Adipocyte (in vitro differentiated cells): Measurements from ENCODE around the gene ZMIZ1.

ENCODE experiments used
- DNase-seq: peaks from one replicate; pipeline ENCODE4 v3.0.0-alpha.2; 2015; ENCODE audit warnings: low read depth
- H3K27me3 ChIP-seq: replicated peaks from 2 replicates; pipeline ENCODE4 v1.7.0; 2013; ENCODE audit warnings: mild to moderate bottlenecking, low read length, moderate library complexity; ENCODE audit not compliant: control insufficient read depth, insufficient read depth
- H3K36me3 ChIP-seq: 2 replicates; pipeline ENCODE4 v1.7.0; 2013; ENCODE audit warnings: low read length, mild to moderate bottlenecking, moderate library complexity; ENCODE audit not compliant: control insufficient read depth, insufficient read depth, severe bottlenecking
- H3K4me1 ChIP-seq: 2 replicates; pipeline ENCODE4 v1.7.0; 2013; ENCODE audit warnings: mild to moderate bottlenecking, low read length, moderate library complexity; ENCODE audit not compliant: control insufficient read depth, insufficient read depth
- H3K4me3 ChIP-seq: 2 replicates; pipeline ENCODE4 v1.7.0; 2013; ENCODE audit warnings: mild to moderate bottlenecking, low read length, moderate library complexity
- H3K9ac ChIP-seq: 2 replicates; pipeline ENCODE4 v1.7.0; 2013; ENCODE audit warnings: mild to moderate bottlenecking, low read length, moderate library complexity
- H3K9me3 ChIP-seq: 2 replicates; pipeline ENCODE4 v1.7.0; 2013; ENCODE audit warnings: mild to moderate bottlenecking, low read length, moderate library complexity; ENCODE audit not compliant: control insufficient read depth

ZMIZ1 gene

DNA sequence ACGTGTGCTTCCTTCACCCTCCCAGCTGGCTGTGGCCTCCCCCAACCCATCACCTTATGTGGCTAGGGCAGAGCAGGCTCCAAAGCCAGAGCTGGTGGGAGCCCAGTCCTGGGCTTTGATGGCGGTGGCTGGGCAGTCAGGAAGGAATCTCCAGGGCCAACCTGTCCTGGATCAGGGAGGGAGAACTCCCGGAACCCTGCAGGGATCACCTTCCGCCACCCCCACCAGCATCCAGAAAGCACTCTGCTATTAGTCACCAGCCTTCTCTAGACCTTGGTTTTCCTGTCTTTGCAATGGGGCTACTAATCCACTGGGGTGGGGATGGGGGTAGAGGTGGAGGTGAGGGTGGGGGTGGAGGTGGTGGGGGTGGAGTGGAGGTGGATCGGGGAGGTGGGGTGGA, 139.0 kb downstream of the ZMIZ1 start:
- Histone ChIP-seq H3K4me1 (no peaks in the 10 kb centered on the region), H3K36me3 (peaks cover 96% of the 10 kb centered on the region), H3K4me3 (no peak overlapping the region), H3K9me3 (no peaks in the 10 kb centered on the region), H3K9ac (no peak overlapping the region), H3K27me3 (no peaks in the 10 kb centered on the region)
- DNase-seq, result no peak

DNA sequence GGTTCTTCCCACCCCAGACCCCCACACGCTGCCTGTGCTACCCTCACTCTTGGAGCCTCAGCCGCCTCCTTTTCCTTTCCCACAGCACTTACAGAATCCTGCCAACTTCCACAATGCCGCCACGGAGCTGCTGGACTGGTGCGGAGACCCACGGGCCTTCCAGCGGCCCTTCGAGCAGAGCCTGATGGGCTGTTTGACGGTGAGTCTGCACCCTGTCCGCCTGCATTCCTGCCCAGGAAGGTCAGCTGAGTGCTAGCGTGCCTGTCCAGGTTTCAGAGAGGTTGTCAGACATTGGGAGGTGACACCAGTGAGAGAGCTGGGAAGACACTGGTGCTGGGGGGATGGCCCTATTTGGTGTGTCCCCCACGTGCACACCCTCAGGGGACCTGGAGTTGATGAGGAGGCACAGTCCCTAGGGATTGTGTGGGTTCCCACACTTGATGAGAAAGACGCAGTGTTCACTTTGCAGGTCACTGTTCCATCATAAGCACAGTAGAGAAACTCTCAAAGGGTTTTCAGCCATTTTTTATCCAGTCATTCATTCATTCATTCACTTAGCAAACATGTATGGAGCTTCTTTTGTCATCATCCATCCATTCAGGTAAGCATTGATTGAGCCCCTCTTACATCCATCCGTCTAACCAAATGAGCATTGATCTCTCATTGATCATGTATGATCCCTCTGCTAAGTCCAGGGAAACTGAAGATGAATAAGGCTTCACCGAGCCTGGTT, 139.7 kb downstream of the ZMIZ1 start:
- Histone ChIP-seq H3K9me3 (no peaks in the 10 kb centered on the region), H3K4me3 (no peak overlapping the region), H3K4me1 (no peaks in the 10 kb centered on the region), H3K27me3 (no peaks in the 10 kb centered on the region), H3K9ac (no peak overlapping the region), H3K36me3 (peaks cover 96% of the 10 kb centered on the region)
- DNase-seq, result no peak

DNA sequence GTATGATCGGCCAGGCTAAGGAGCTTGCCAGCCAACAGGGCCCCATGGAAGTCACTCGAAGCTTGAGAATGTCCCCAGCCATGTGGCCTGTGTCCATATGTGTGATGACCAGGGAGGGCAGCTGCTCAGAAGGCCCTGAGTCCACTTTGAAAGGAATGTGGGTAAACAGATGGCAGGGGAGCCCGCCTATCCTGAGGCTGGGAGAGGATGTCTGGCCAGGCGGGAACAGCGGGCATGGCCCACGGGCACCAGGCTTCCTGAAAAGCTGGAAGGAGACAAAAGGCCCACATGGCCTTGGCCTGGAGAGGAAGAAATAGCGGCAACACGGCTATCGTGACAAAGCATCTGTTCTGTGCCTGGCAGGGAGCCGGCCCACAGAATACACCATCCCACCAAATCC, 140.6 kb downstream of the ZMIZ1 start:
- Histone ChIP-seq H3K4me1 (no peaks in the 10 kb centered on the region), H3K27me3 (no peaks in the 10 kb centered on the region), H3K36me3 (peaks cover 96% of the 10 kb centered on the region), H3K9ac (no peak overlapping the region), H3K4me3 (no peak overlapping the region), H3K9me3 (no peaks in the 10 kb centered on the region)
- no peak for DNase-seq

GRCh38 chr10:79209831-79210230, 141.1 kb downstream of the ZMIZ1 start:
- Histone ChIP-seq H3K4me1 (no peaks in the 10 kb centered on the region), H3K36me3 (peaks cover 96% of the 10 kb centered on the region), H3K27me3 (no peaks in the 10 kb centered on the region), H3K9ac (no peak overlapping the region), H3K4me3 (no peak overlapping the region), H3K9me3 (no peaks in the 10 kb centered on the region)
- DNase-seq, result no peak

DNA sequence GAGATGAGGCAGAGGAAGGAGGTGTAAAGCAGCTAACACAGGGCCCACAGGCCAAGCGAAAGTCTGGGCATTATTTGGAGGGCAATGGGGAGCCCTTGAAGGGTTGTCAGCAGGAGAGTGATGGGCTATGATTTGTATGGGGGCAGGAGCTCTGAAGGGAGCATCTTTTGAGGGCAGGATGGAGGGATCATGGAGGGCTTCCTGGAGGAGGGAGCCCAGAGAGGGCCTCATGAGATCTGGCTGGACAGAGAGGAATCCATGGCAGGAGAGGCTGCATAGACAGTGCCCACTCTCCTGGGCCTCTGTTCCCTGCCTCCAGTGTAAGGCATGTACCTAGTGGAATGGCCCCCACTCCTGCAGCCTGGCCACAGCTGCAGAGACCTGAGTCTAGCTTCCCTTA, 141.9 kb downstream of the ZMIZ1 start:
- H3K36me3 ChIP-seq, result peaks cover 96% of the 10 kb centered on the region
- no peaks in the 10 kb centered on the region for H3K9me3 ChIP-seq
- no peaks in the 10 kb centered on the region for H3K4me1 ChIP-seq
- no peak overlapping the region for H3K4me3 ChIP-seq
- H3K27me3 ChIP-seq, result no peaks in the 10 kb centered on the region
- DNase-seq, result no peak
- H3K9ac ChIP-seq, result no peak overlapping the region

DNA sequence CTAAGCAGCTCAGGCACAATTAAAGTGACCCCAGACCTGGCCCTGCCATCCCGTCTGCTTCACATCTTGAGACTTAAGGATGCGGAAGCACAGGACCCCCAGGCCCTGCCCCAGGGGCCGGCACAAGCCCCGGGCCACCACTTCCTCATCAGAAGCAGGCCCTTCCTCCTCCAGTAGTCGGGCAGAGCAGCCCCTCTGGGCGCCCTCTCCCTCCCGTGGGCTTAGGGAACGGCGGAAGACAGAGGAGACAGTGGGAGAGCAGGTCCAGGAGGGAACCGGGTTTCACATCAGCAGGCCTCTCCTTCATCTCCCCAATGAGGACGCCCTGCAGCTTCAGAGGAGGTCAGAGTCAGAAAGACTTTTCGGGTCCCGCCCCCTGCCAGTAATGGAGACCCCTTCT, 142.8 kb downstream of the ZMIZ1 start:
- Histone ChIP-seq H3K36me3 (peaks cover 96% of the 10 kb centered on the region), H3K9me3 (no peaks in the 10 kb centered on the region), H3K4me3 (no peak overlapping the region), H3K9ac (no peak overlapping the region), H3K4me1 (no peaks in the 10 kb centered on the region), H3K27me3 (no peaks in the 10 kb centered on the region)
- DNase-seq, result no peak

GRCh38 chr10:79215531-79215930, 146.8 kb downstream of the ZMIZ1 start:
- no peaks in the 10 kb centered on the region for H3K9me3 ChIP-seq
- peaks cover 89% of the 10 kb centered on the region for H3K36me3 ChIP-seq
- H3K4me1 ChIP-seq, result peaks cover 22% of the 10 kb centered on the region
- H3K27me3 ChIP-seq, result no peaks in the 10 kb centered on the region
- DNase-seq, result no peak
- no peak overlapping the region for H3K4me3 ChIP-seq
- H3K9ac ChIP-seq, result no peak overlapping the region

GRCh38 chr10:79219322-79219957, 150.7 kb downstream of the ZMIZ1 start:
- Histone ChIP-seq H3K4me3 (no peak overlapping the region), H3K36me3 (peaks cover 76% of the 10 kb centered on the region), H3K9me3 (no peaks in the 10 kb centered on the region), H3K4me1 (peaks cover 61% of the 10 kb centered on the region), H3K27me3 (no peaks in the 10 kb centered on the region), H3K9ac (no peak overlapping the region)
- DNase-seq, result no peak

DNA sequence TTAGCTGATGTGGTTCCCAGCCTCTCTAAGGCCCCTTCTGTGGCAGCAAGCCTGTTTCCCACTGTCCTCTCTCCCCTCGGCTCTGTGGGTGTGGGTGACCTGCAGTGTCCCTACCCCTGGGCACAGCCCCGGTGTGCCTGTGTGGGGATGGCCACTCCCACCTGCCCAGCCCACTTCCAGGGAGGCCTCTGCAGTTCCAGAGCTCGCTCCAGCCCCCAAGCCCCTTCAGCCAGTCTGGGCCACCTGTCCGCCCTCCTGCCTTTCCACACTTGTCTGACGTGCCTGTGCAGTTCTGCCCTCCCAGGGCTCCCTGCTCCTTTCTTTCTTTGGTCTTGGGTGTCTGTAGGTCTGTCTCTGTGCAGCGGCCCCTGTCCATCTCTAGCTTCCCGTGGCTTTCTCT, 151.5 kb downstream of the ZMIZ1 start:
- Histone ChIP-seq H3K27me3 (no peaks in the 10 kb centered on the region), H3K9ac (no peak overlapping the region), H3K4me3 (no peak overlapping the region), H3K36me3 (peaks cover 76% of the 10 kb centered on the region), H3K4me1 (peaks cover 63% of the 10 kb centered on the region), H3K9me3 (no peaks in the 10 kb centered on the region)
- DNase-seq, result no peak

DNA sequence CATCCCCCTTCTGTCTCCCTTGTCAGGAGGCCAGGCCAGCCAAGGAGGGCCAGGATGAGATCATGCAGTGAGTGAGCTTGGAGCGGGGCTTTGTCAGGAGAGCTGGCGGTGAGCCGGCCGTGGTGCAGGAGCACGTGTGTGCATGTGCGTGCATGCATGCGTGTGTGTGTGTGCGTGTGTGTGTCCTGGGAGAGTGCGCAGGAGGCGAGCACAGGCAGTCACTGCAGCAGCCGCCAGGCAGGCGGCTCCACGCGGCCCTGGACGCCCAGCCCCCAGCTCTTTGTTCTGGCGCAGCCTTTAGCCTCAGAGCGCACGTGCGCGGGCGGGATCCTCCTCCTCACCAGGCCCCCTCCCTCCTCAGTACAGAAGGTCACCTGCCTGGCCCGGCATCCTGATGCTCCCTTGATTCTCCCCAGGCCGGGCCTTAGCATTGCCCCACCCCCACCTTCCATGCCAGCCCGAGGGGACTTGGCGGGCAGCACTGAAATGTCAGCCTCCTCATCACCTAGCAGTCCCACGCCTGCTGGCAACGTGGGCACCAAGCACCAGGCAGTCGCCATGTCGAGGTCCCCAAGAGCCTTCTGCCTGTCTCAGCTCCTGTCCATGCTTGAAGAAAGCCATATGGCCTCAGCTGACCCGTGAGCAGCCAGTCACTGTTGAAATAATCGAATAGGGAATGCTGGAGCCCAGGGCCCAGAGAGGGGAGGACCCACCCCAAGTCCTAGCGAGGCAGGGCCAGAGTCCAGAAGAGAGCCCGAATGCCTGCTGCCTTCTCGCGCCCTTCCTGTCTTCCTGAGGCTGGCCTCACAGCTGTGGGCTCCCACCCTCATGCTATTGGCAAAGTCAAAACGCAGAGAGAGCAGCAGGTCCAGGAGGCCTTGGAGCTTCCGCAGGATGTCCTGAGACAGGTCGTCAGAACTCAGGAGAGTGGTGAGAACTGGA, 152.6 kb downstream of the ZMIZ1 start:
- Histone ChIP-seq H3K4me1 (peaks cover 63% of the 10 kb centered on the region), H3K27me3 (no peaks in the 10 kb centered on the region), H3K9me3 (no peaks in the 10 kb centered on the region), H3K36me3 (peaks cover 75% of the 10 kb centered on the region), H3K9ac (peak overlapping the region; percentile 41), H3K4me3 (no peak overlapping the region)
- DNase-seq, result no peak

DNA sequence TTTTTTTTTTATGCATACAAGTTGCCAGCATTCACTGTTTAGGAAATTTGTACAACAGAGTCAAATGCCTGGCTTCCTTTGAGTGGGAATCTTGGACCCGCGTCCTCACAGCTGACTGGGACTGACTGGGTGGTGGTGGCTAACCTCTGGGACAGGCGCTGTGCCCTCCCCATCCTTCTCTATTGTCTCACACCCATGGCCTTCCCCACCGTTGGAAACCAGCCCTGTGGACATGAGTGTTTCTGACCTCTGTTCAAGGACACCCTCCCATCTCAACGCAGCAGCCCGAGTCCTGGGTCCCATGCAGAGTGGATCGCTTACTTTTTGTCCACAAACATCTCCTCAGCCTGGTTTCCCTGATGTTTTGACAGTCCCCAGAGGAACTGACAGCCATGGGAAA, 153.4 kb downstream of the ZMIZ1 start:
- H3K36me3 ChIP-seq, result peaks cover 76% of the 10 kb centered on the region
- no peak overlapping the region for H3K9ac ChIP-seq
- H3K4me1 ChIP-seq, result peaks cover 63% of the 10 kb centered on the region
- H3K4me3 ChIP-seq, result no peak overlapping the region
- no peaks in the 10 kb centered on the region for H3K9me3 ChIP-seq
- no peaks in the 10 kb centered on the region for H3K27me3 ChIP-seq
- no peak for DNase-seq
